ENCODE results near the gene CCL24.
"Not testable (repeated sequence)": the region's sequence is repeated elsewhere in the genome, so short reads cannot be mapped to it uniquely, and the experiment has no call there.

DNA sequence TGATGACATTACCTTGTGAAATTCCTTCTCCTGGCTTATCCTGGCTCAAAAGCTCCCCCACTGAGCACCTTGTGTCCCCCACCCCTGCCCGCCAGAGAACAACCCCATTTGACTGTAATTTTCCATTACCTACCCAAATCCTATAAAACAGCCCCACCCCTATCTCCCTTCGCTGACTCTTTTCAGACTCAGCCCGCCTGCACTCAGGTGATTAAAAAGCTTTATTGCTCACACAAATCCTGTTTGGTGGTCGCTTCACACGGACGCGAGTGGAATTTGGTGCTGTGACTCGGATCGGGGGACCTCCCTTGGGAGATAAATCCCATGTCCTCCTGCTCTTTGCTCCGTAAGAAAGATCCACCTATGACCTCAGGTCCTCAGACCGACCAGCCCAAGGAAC, 34.6 kb downstream of the CCL24 start:
- TF ChIP-seq, protein P1, sequence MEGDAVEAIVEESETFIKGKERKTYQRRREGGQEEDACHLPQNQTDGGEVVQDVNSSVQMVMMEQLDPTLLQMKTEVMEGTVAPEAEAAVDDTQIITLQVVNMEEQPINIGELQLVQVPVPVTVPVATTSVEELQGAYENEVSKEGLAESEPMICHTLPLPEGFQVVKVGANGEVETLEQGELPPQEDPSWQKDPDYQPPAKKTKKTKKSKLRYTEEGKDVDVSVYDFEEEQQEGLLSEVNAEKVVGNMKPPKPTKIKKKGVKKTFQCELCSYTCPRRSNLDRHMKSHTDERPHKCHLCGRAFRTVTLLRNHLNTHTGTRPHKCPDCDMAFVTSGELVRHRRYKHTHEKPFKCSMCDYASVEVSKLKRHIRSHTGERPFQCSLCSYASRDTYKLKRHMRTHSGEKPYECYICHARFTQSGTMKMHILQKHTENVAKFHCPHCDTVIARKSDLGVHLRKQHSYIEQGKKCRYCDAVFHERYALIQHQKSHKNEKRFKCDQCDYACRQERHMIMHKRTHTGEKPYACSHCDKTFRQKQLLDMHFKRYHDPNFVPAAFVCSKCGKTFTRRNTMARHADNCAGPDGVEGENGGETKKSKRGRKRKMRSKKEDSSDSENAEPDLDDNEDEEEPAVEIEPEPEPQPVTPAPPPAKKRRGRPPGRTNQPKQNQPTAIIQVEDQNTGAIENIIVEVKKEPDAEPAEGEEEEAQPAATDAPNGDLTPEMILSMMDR (IDR thresholded peaks at IDR 0.05): not testable (repeated sequence)
- TF ChIP-seq POLR2A (IDR thresholded peaks at IDR 0.05): not testable (repeated sequence)

Measured in right lobe of liver (tissue), 4 donors.